Pancreas (tissue), 10 donors: ENCODE measurements around the gene IQSEC1. TPM values are rescaled to one million over a fixed set of nuclear protein-coding genes. Genes with fewer than 3 reads are reported as not detected.

ENCODE experiments used
- ATAC-seq, 4 donors: fragments of 200-7000 bp; cut with Tn5 transposase; one replicate each; pipeline versions ENCODE4 v1.8.0 to v1.9.1; 2020; ENCODE audit warnings: mild to moderate bottlenecking in 4 of 4, moderate library complexity in 4 of 4
- DNase-seq, 6 donors: peaks; one replicate each; pipeline ENCODE4 v3.0.0-alpha.2; 2020
- FAIRE-seq: peaks from 2 replicates; lab custom pipeline; 2012; peaks lifted over from hg19 to GRCh38; lab: Jason Lieb, UNC
- H3K27ac ChIP-seq, 4 donors: fragments of 200-600 bp; sonication (generic); 1 replicate in 3 of 4; 2 replicates in 1 of 4; pipeline versions ENCODE4 v1.5.0 to v1.8.0; 2020
- H3K27me3 ChIP-seq, 4 donors: fragments of 200-600 bp; one replicate each; pipeline ENCODE4 v1.8.0; 2021
- H3K36me3 ChIP-seq, 3 donors: fragments of 200-600 bp; sonication (generic) in 1 of 3; one replicate each; pipeline versions ENCODE4 v1.5.0 to v1.8.0; 2020 to 2021
- H3K4me1 ChIP-seq, 3 donors: fragments of 200-600 bp; one replicate each; pipeline ENCODE4 v1.8.0; 2021
- H3K4me3 ChIP-seq, 4 donors: fragments of 200-600 bp; sonication (generic) in 2 of 4; one replicate each; pipeline versions ENCODE4 v1.5.0 to v1.8.0; 2020 to 2021
- H3K9me3 ChIP-seq, 4 donors: fragments of 200-600 bp; one replicate each; pipeline ENCODE4 v1.8.0; 2021
- CTCF ChIP-seq, 4 donors: fragments of 200-600 bp; sonication (generic) in 3 of 4; IDR thresholded peaks; one replicate each; pipeline versions ENCODE4 v1.5.0 to v1.8.0; 2021; ENCODE audit warnings: antibody characterized with exemption in 4 of 4
- WGBS, 2 donors: extraction: QIAGEN DNeasy Blood & Tissue Kit; methylation state at CpG; one replicate each; pipeline ENCODE4 v1.1.7; 2013; 5-methylcytosine and 5-hydroxymethylcytosine counted together
- intact Hi-C, 3 donors: fragments of 100-400 bp; cut with DNase I; formaldehyde crosslinking; loops; one replicate each; pipeline versions ENCODE4 v1.11.1 to v1.14.2; 2022
- polyA plus RNA-seq, 2 donors: library from polyadenylated mRNA; stranded (reverse); fragments of 200-250 nt; gene quantifications; one replicate each; pipeline ENCODE4 v1.2.3, GENCODE V29; 2013
- total RNA-seq, 6 donors: library from RNA; stranded (reverse); fragmentation: NEBNext Ultra II Directional in 4 of 6; extraction: Animal tissue kit (Norgen Biotek cat#: 25700) in 4 of 6; gene quantifications; one replicate each; pipeline versions ENCODE4 v1.2.1 to v1.2.4, GENCODE V29; 2021 to 2023
- donor health status: healthy with polysubstance abuse.
- donor health status: DM: no; HTN: no; CAD: no; lungs with moderate emphysema.
- donor health status: DM: no; HTN: no; CAD: no.
- donor health status: control.
- donor health status: control.
- donor health status: Bipolar disorder and iron deficiency.
- donor health status: DM: yes; HTN: yes; CAD: no.
- donor health status: DM: no; HTN: no; CAD: no.
- donor health status: DM: no; HTN: no; CAD: no.
- donor health status: DM: yes; HTN: yes; CAD: no.

IQSEC1 gene
- total and polyA plus RNA-seq, 8 donors: 15.0 to 27.9 (median 23.1) TPM

- no peak for TF ChIP-seq CTCF (IDR thresholded peaks at IDR 0.05)
- Histone ChIP-seq H3K27me3 (no peaks in the 10 kb centered on the region), H3K27ac (no peak overlapping the region), H3K36me3 (no peaks in the 10 kb centered on the region), H3K4me3 (no peak overlapping the region), H3K4me1 (peaks cover 0 to 6% (median 0%) of the 10 kb centered on the region in 3 donors), H3K9me3 (no peaks in the 10 kb centered on the region)
- intact Hi-C loops: loop anchor here in 2 of 3 donors (5.0 to 10.0 kb wide), 3 partner anchors 364 to 561 kb away; no protein-coding TSS in a partner anchor
- FAIRE-seq: no peak
- no peak for ATAC-seq
- WGBS, 2 donors: 77 to 79% methylated on average over 10 of the region's 10 CpGs
- DNase-seq: no peak
Measured at GRCh38 chr3:13093687-13094086, 20.5 kb upstream of the IQSEC1 start.

- no peaks in the 10 kb centered on the region for H3K27me3 ChIP-seq
- peaks cover 0 to 6% (median 0%) of the 10 kb centered on the region in 3 donors for H3K4me1 ChIP-seq
- ATAC-seq (peak; percentile 79 to 89 (median 82)), FAIRE-seq (no peak), DNase-seq (peak; percentile 65 to 86 (median 78))
- peak overlapping the region in 1 of 4 donors; percentile 25 for H3K27ac ChIP-seq
- H3K9me3 ChIP-seq: no peaks in the 10 kb centered on the region
- peak overlapping the region in 1 of 4 donors; percentile 19 for H3K4me3 ChIP-seq
- intact Hi-C loops: loop anchor here in 2 of 3 donors (5.0 to 10.0 kb wide), 3 partner anchors 364 to 562 kb away; no protein-coding TSS in a partner anchor
- WGBS, 2 donors: 51 to 59% methylated on average over 23 of the region's 23 CpGs
- H3K36me3 ChIP-seq: no peaks in the 10 kb centered on the region
- no peak for TF ChIP-seq CTCF (IDR thresholded peaks at IDR 0.05)
Measured at GRCh38 chr3:13092621-13093617, 19.7 kb upstream of the IQSEC1 start.

GRCh38 chr3:13091898-13092611, 18.8 kb upstream of the IQSEC1 start:
- Histone ChIP-seq H3K4me3 (peak overlapping the region in 1 of 4 donors; percentile 19), H3K4me1 (peaks cover 0 to 6% (median 0%) of the 10 kb centered on the region in 3 donors), H3K36me3 (no peaks in the 10 kb centered on the region), H3K27ac (peak overlapping the region in 1 of 4 donors; percentile 25), H3K27me3 (no peaks in the 10 kb centered on the region), H3K9me3 (no peaks in the 10 kb centered on the region)
- intact Hi-C loops: loop anchor here in 2 of 3 donors (5.0 to 10.0 kb wide), 3 partner anchors 365 to 563 kb away; no protein-coding TSS in a partner anchor
- FAIRE-seq (no peak), ATAC-seq (peak; percentile 91 to 96 (median 92)), DNase-seq (peak; percentile 86 to 97 (median 94))
- TF ChIP-seq CTCF (IDR thresholded peaks at IDR 0.05): peak; percentile 91 to 97 (median 96)
- WGBS, 2 donors: 28 to 29% methylated on average over 20 of the region's 20 CpGs

GRCh38 chr3:13088028-13089006, 15.1 kb upstream of the IQSEC1 start:
- 85 to 86% methylated on average over 14 of the region's 14 CpGs for WGBS, 2 donors
- FAIRE-seq: no peak
- Histone ChIP-seq H3K27me3 (no peaks in the 10 kb centered on the region), H3K27ac (no peak overlapping the region), H3K9me3 (no peaks in the 10 kb centered on the region), H3K36me3 (no peaks in the 10 kb centered on the region), H3K4me1 (peaks cover 0 to 6% (median 0%) of the 10 kb centered on the region in 3 donors), H3K4me3 (no peak overlapping the region)
- intact Hi-C loops: no loop called here
- peak in 1 of 4 donors; percentile 4 for ATAC-seq
- no peak for DNase-seq
- no peak for TF ChIP-seq CTCF (IDR thresholded peaks at IDR 0.05)
